H9 (cell line): ENCODE data around the gene TLR6. TPM values are rescaled to one million over a fixed set of nuclear protein-coding genes. Genes with fewer than 3 reads are reported as not detected.

ENCODE experiments used
- DNase-seq: peaks from one replicate; pipeline ENCODE4 v3.0.0-alpha.2; 2017
- H2AFZ ChIP-seq: one replicate; pipeline ENCODE4 v1.6.1; 2013; ENCODE audit warnings: mild to moderate bottlenecking, low read length, control low read depth, moderate library complexity
- H2AK5ac ChIP-seq: 2 replicates; pipeline ENCODE4 v1.6.1; 2013; ENCODE audit warnings: low read length, control low read depth, mixed read lengths; ENCODE audit not compliant: insufficient read length
- H2BK120ac ChIP-seq: one replicate; pipeline ENCODE4 v1.6.1; 2013; ENCODE audit warnings: low read depth, mild to moderate bottlenecking, low read length, control low read depth, inconsistent platforms; ENCODE audit not compliant: poor library complexity, severe bottlenecking
- H2BK12ac ChIP-seq: 2 replicates; pipeline ENCODE4 v1.6.1; 2013; ENCODE audit warnings: low read length, control low read depth, mixed read lengths, low read depth; ENCODE audit not compliant: insufficient read length
- H2BK15ac ChIP-seq: 2 replicates; pipeline ENCODE4 v1.6.1; 2013; ENCODE audit warnings: low read depth, low read length, control low read depth
- H2BK20ac ChIP-seq: one replicate; pipeline ENCODE4 v1.6.1; 2013; ENCODE audit warnings: low read depth, mild to moderate bottlenecking, low read length, control low read depth, inconsistent platforms; ENCODE audit not compliant: poor library complexity, severe bottlenecking
- H2BK5ac ChIP-seq: 2 replicates; pipeline ENCODE4 v1.6.1; 2013; ENCODE audit warnings: low read length, control low read depth, mixed read lengths; ENCODE audit not compliant: insufficient read length
- H3K14ac ChIP-seq: 2 replicates; pipeline ENCODE4 v1.6.1; 2013; ENCODE audit warnings: low read length, control low read depth; ENCODE audit not compliant: insufficient read depth
- H3K18ac ChIP-seq: 2 replicates; pipeline ENCODE4 v1.6.1; 2013; ENCODE audit warnings: low read depth, mild to moderate bottlenecking, mixed read lengths, low read length, control low read depth; ENCODE audit not compliant: insufficient read length
- H3K23ac ChIP-seq: 2 replicates; pipeline ENCODE4 v1.6.1; 2013; ENCODE audit warnings: low read length, control low read depth, mixed read lengths, low read depth; ENCODE audit not compliant: insufficient read length
- H3K23me2 ChIP-seq: 2 replicates; pipeline ENCODE4 v1.6.1; 2013; ENCODE audit warnings: low read depth, mild to moderate bottlenecking, mixed read lengths, low read length, control low read depth; ENCODE audit not compliant: insufficient read length, poor library complexity, severe bottlenecking
- H3K27ac ChIP-seq: 2 replicates; pipeline ENCODE4 v1.5.1; 2013; ENCODE audit warnings: low read length, control low read depth, mixed read lengths, low read depth; ENCODE audit not compliant: insufficient read length
- H3K27me3 ChIP-seq: 2 replicates; pipeline ENCODE4 v1.6.1; 2013; ENCODE audit warnings: low read length, control low read depth, inconsistent platforms; ENCODE audit not compliant: insufficient read depth
- H3K4ac ChIP-seq: 2 replicates; pipeline ENCODE4 v1.6.1; 2013; ENCODE audit warnings: low read depth, mild to moderate bottlenecking, control low read depth, inconsistent platforms, low read length, moderate library complexity
- H3K4me1 ChIP-seq: 2 replicates; pipeline ENCODE4 v1.6.1; 2013; ENCODE audit warnings: low read length, control low read depth, inconsistent platforms; ENCODE audit not compliant: insufficient read depth
- H3K4me2 ChIP-seq: 2 replicates; pipeline ENCODE4 v1.6.1; 2013; ENCODE audit warnings: low read length, control low read depth, mixed read lengths; ENCODE audit not compliant: insufficient read length, insufficient read depth
- H3K56ac ChIP-seq: 2 replicates; pipeline ENCODE4 v1.6.1; 2013; ENCODE audit warnings: low read depth, mild to moderate bottlenecking, mixed read lengths, low read length, control low read depth; ENCODE audit not compliant: insufficient read length
- H3K79me1 ChIP-seq: 2 replicates; pipeline ENCODE4 v1.6.1; 2013; ENCODE audit warnings: low read depth, mild to moderate bottlenecking, moderate library complexity, low read length, control low read depth, inconsistent platforms; ENCODE audit not compliant: insufficient read depth, poor library complexity, severe bottlenecking
- H3K79me2 ChIP-seq: 2 replicates; pipeline ENCODE4 v1.6.1; 2013; ENCODE audit warnings: low read length, control low read depth, inconsistent platforms; ENCODE audit not compliant: insufficient read depth
- H3K9ac ChIP-seq: 2 replicates; pipeline ENCODE4 v1.6.1; 2013; ENCODE audit warnings: low read length, control low read depth, mixed read lengths; ENCODE audit not compliant: insufficient read length; ENCODE audit errors: extremely low read depth
- H3K9me3 ChIP-seq: one replicate; pipeline ENCODE4 v1.6.1; 2013; ENCODE audit warnings: low read depth, low read length, inconsistent platforms; ENCODE audit not compliant: control insufficient read depth
- H3T11ph ChIP-seq: one replicate; pipeline ENCODE4 v1.6.1; 2013; ENCODE audit warnings: mild to moderate bottlenecking, low read length, control low read depth, inconsistent platforms
- H4K20me1 ChIP-seq: one replicate; pipeline ENCODE4 v1.6.1; 2013; ENCODE audit not compliant: control insufficient read depth, insufficient read length, insufficient read depth
- H4K5ac ChIP-seq: 2 replicates; pipeline ENCODE4 v1.6.1; 2013; ENCODE audit warnings: low read depth, mild to moderate bottlenecking, mixed read lengths, low read length, control low read depth; ENCODE audit not compliant: insufficient read length
- H4K8ac ChIP-seq: replicated peaks from 2 replicates; pipeline ENCODE4 v1.6.1; 2013; ENCODE audit warnings: low read length, control low read depth, mixed read lengths, low read depth; ENCODE audit not compliant: insufficient read length
- H4K91ac ChIP-seq: 2 replicates; pipeline ENCODE4 v1.6.1; 2013; ENCODE audit warnings: low read depth, mild to moderate bottlenecking, moderate library complexity, mixed read lengths, low read length, control low read depth; ENCODE audit not compliant: insufficient read length
- H3K27ac Mint-ChIP-seq, 3 experiments: 2 replicates in 2 of 3; 3 replicates in 1 of 3; pipeline ENCODE4 v1.8.0; 2020 to 2021; ENCODE audit warnings: mixed read lengths in 3 of 3, mild to moderate bottlenecking in 1 of 3, moderate library complexity in 1 of 3
- H3K27me3 Mint-ChIP-seq: 2 replicates; pipeline ENCODE4 v1.8.0; 2021; ENCODE audit warnings: low read depth, mild to moderate bottlenecking, moderate library complexity, mixed read lengths
- H3K36me3 Mint-ChIP-seq, 3 experiments: 2 replicates in 2 of 3; 3 replicates in 1 of 3; pipeline ENCODE4 v1.8.0; 2020 to 2021; ENCODE audit warnings: low read depth in 3 of 3, mixed read lengths in 3 of 3; ENCODE audit not compliant: insufficient read depth in 1 of 3
- H3K4me1 Mint-ChIP-seq, 2 experiments: 2 replicates each; pipeline ENCODE4 v1.8.0; 2020; ENCODE audit warnings: mixed read lengths in 2 of 2
- H3K4me3 Mint-ChIP-seq, 2 experiments: 2 replicates in 1 of 2; 3 replicates in 1 of 2; pipeline ENCODE4 v1.8.0; 2020 to 2021; ENCODE audit warnings: mild to moderate bottlenecking in 2 of 2, mixed read lengths in 2 of 2, moderate library complexity in 1 of 2
- H3K9me3 Mint-ChIP-seq, 2 experiments: 2 replicates in 1 of 2; 3 replicates in 1 of 2; pipeline ENCODE4 v1.8.0; 2020; ENCODE audit warnings: mild to moderate bottlenecking in 2 of 2, mixed read lengths in 2 of 2, moderate library complexity in 1 of 2
- WGBS: extraction: QIAGEN DNeasy Blood & Tissue Kit; methylation state at CpG from one replicate; pipeline ENCODE4 v1.1.7; 2013; ENCODE audit warnings: missing lambda C conversion rate, low lambda C conversion rate, mixed read lengths; ENCODE audit not compliant: insufficient read length; ENCODE audit errors: extremely low coverage; 5-methylcytosine and 5-hydroxymethylcytosine counted together
- total RNA-seq: library from RNA; stranded (reverse); gene quantifications from 2 replicates; pipeline ENCODE4 v1.2.1, GENCODE V29; 2021
- TF ChIP-seq, protein P1 (sequence below): fragments of 200-600 bp; sonication (generic); conservative IDR thresholded peaks from 3 replicates; pipeline ENCODE4 v1.8.0; 2021; ENCODE audit warnings: antibody characterized with exemption, mild to moderate bottlenecking

The TLR6 gene
- total RNA-seq, 1 experiment from 2014 or later = 0.11 TPM

GRCh38 chr4:38795087-38795486 lies 61.5 kb downstream of the TLR6 start:
- H3K23me2 ChIP-seq = no peaks in the 10 kb centered on the region

More at GRCh38 chr4:38795087-38795486, 61.5 kb downstream of the TLR6 start:
- no peak overlapping the region for H3K4ac ChIP-seq
- TF ChIP-seq, protein P1, sequence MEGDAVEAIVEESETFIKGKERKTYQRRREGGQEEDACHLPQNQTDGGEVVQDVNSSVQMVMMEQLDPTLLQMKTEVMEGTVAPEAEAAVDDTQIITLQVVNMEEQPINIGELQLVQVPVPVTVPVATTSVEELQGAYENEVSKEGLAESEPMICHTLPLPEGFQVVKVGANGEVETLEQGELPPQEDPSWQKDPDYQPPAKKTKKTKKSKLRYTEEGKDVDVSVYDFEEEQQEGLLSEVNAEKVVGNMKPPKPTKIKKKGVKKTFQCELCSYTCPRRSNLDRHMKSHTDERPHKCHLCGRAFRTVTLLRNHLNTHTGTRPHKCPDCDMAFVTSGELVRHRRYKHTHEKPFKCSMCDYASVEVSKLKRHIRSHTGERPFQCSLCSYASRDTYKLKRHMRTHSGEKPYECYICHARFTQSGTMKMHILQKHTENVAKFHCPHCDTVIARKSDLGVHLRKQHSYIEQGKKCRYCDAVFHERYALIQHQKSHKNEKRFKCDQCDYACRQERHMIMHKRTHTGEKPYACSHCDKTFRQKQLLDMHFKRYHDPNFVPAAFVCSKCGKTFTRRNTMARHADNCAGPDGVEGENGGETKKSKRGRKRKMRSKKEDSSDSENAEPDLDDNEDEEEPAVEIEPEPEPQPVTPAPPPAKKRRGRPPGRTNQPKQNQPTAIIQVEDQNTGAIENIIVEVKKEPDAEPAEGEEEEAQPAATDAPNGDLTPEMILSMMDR = no peak
- no peaks in the 10 kb centered on the region for H3K27me3 ChIP-seq
- no peak overlapping the region for H2BK20ac ChIP-seq
- no peak overlapping the region for H2AK5ac ChIP-seq
- no peak overlapping the region for H3K4me2 ChIP-seq
- no peak overlapping the region for H2BK12ac ChIP-seq
- no peaks in the 10 kb centered on the region for H3K79me2 ChIP-seq
- no peak overlapping the region for H3T11ph ChIP-seq
- H3K27ac ChIP-seq = no peak overlapping the region
- no peak overlapping the region for H3K14ac ChIP-seq
- H3K9ac ChIP-seq = no peak overlapping the region
- no peak overlapping the region for H2BK15ac ChIP-seq
- H3K4me3 Mint-ChIP-seq = no peak overlapping the region
- H2BK120ac ChIP-seq = no peak overlapping the region
- no peak overlapping the region for H4K5ac ChIP-seq
- 0 out of 5 replicates have a peak, but pooled peaks cover 0 to 5% of the 10 kb centered on the region in 2 experiments for H3K9me3 Mint-ChIP-seq
- no peak overlapping the region for H3K18ac ChIP-seq
- H3K4me1 Mint-ChIP-seq = no peaks in the 10 kb centered on the region
- no peaks in the 10 kb centered on the region for H3K9me3 ChIP-seq
- H3K79me1 ChIP-seq = no peaks in the 10 kb centered on the region
- H2BK5ac ChIP-seq = no peak overlapping the region
- no peak overlapping the region for H4K91ac ChIP-seq
- H2AFZ ChIP-seq = no peak overlapping the region
- H3K23ac ChIP-seq = no peak overlapping the region
- no peaks in the 10 kb centered on the region; the same call in 1 of the 2 replicates for H3K27me3 Mint-ChIP-seq
- no peaks in the 10 kb centered on the region for H4K20me1 ChIP-seq
- H3K4me1 ChIP-seq = no peaks in the 10 kb centered on the region
- no peak overlapping the region for H3K27ac Mint-ChIP-seq
- H3K36me3 Mint-ChIP-seq = no peaks in the 10 kb centered on the region
- no peak overlapping the region for H4K8ac ChIP-seq
- WGBS = no CpG with 5 or more reads among the region's 3 CpGs
- no peak overlapping the region for H3K56ac ChIP-seq
- DNase-seq = no peak
